A673 (cell line): Measurements from ENCODE around the gene PRAF2.

Experiments used
- CTCF ChIP-seq: fragments of 300-800, 200-600 bp; sonication (generic); conservative IDR thresholded peaks from 2 replicates; pipeline ENCODE4 v1.5.1; 2017; ENCODE audit warnings: low read depth, mild to moderate bottlenecking, antibody characterized with exemption, low read length, moderate library complexity, mixed read lengths
- EZH2 ChIP-seq: fragments of 200-600 bp; sonication (generic); IDR thresholded peaks from 2 replicates; pipeline ENCODE4 v1.6.1; 2017; ENCODE audit warnings: borderline replicate concordance, low read depth, mild to moderate bottlenecking, mixed read lengths, antibody characterized with exemption, low read length; ENCODE audit not compliant: poor library complexity, severe bottlenecking

DNA sequence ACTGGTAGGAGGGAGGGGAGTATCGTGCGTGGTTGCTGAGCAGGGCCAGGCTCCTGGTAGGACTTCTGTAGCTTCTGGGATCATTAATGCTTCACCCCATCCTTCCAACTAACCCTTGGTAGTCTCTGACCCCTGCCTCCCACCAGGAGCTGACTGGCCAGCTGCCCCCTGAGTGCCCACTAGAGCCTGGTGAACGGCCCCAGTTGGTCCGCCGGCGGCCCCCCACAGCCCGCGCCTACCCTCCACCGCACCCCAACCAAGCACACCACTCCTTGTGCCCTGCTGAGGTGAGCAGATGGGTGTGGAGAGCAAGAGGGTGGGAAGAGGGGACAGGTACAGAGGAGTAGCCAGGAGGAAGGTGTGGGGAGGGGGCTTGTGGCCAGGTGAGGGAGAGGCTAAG lies 10.1 kb downstream of the PRAF2 start:
- TF ChIP-seq CTCF (no peak), EZH2 (no peak)
